HEK293T (cell line): ENCODE results near the gene AP2A2.

Experiments
- CTCF ChIA-PET: fragments of 350-600 bp; formaldehyde crosslinking; extraction: SDS; loops from one replicate; lab custom pipeline; 2021; ENCODE audit warnings: antibody characterized with exemption, inconsistent platforms; lab: Yijun Ruan, JAX
- POLR2A ChIA-PET: fragments of 350-600 bp; formaldehyde crosslinking; extraction: SDS; loops from one replicate; lab custom pipeline; 2020; ENCODE audit warnings: antibody characterized with exemption, inconsistent platforms; lab: Yijun Ruan, JAX
- DNase-seq: peaks from one replicate; pipeline ENCODE4 v3.0.0; 2012; ENCODE audit warnings: mixed read lengths; ENCODE audit errors: extremely low spot score
- ARNT ChIP-seq: fragments of 450-650 bp; IDR thresholded peaks from 2 replicates; pipeline ENCODE4 v1.6.1; 2017; ENCODE audit warnings: mild to moderate bottlenecking
- BHLHE40 ChIP-seq: fragments of 450-650 bp; IDR thresholded peaks from 2 replicates; pipeline ENCODE4 v1.6.1; 2016; ENCODE audit warnings: mild to moderate bottlenecking, moderate library complexity, borderline replicate concordance
- CTBP1 ChIP-seq: fragments of 450-650 bp; IDR thresholded peaks from 2 replicates; pipeline ENCODE4 v1.6.1; 2016; ENCODE audit warnings: borderline replicate concordance
- ELF4 ChIP-seq: fragments of 450-650 bp; IDR thresholded peaks from 2 replicates; pipeline ENCODE4 v1.6.1; 2017; ENCODE audit warnings: antibody characterized with exemption
- FOXA1 ChIP-seq: fragments of 450-650 bp; IDR thresholded peaks from 2 replicates; pipeline ENCODE4 v1.6.1; 2016; ENCODE audit warnings: mild to moderate bottlenecking
- FOXK2 ChIP-seq: fragments of 450-650 bp; IDR thresholded peaks from 2 replicates; pipeline ENCODE4 v1.6.1; 2016; ENCODE audit warnings: mild to moderate bottlenecking
- FOXM1 ChIP-seq: fragments of 450-650 bp; IDR thresholded peaks from 2 replicates; pipeline ENCODE4 v1.6.1; 2017; ENCODE audit warnings: mild to moderate bottlenecking, borderline replicate concordance
- HDGF ChIP-seq: fragments of 450-650 bp; IDR thresholded peaks from 2 replicates; pipeline ENCODE4 v1.6.1; 2017; ENCODE audit warnings: antibody characterized with exemption, borderline replicate concordance
- L3MBTL2 ChIP-seq: fragments of 450-650 bp; conservative IDR thresholded peaks from 2 replicates; pipeline ENCODE4 v1.6.1; 2016; ENCODE audit warnings: mild to moderate bottlenecking
- LEF1 ChIP-seq: fragments of 450-650 bp; IDR thresholded peaks from 2 replicates; pipeline ENCODE4 v1.6.1; 2017; ENCODE audit warnings: mild to moderate bottlenecking, borderline replicate concordance
- NFRKB ChIP-seq: fragments of 450-650 bp; IDR thresholded peaks from 2 replicates; pipeline ENCODE4 v1.6.1; 2016; ENCODE audit warnings: mild to moderate bottlenecking, moderate library complexity
- SP1 ChIP-seq: fragments of 450-650 bp; IDR thresholded peaks from 2 replicates; pipeline ENCODE4 v1.6.1; 2017
- SUZ12 ChIP-seq: fragments of 450-650 bp; IDR thresholded peaks from 2 replicates; pipeline ENCODE4 v1.6.1; 2016; ENCODE audit warnings: mild to moderate bottlenecking
- TARDBP ChIP-seq: fragments of 450-650 bp; IDR thresholded peaks from 2 replicates; pipeline ENCODE4 v1.6.1; 2016
- ZNF384 ChIP-seq: fragments of 450-650 bp; IDR thresholded peaks from 2 replicates; pipeline ENCODE4 v1.6.1; 2016
- TF ChIP-seq, protein P1 (sequence below): fragments of 450-650 bp; IDR thresholded peaks from 2 replicates; pipeline ENCODE4 v1.6.1; 2016

The AP2A2 gene

DNA sequence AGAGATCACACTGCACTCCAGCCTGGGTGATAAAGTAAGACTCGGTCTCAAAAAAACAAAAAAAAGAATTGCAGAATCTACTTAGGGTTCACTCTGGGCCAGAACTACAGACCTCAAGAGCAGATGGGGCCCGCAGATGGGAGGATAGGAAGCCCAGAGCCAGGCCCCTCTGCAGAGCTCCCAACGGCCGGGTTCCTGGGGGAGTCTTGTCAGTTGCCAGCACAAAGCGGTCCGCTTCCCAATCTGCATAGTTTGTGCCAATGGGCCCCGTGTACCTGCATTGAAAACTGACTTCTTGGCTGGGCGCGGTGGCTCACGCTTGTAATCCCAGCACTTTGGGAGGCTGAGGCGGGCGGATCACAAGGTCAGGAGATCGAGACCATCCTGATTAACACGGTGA is 13.4 kb upstream of the AP2A2 start:
- no peak for DNase-seq
- ChIA-PET POLR2A (interaction anchor here (1.7 to 2.0 kb wide), 3 partner anchors 9 to 17 kb away, joined by 6 to 17 read pairs (median 9); partner anchors contain the start of gene AP2A2), CTCF (interaction anchor here (0.5 to 1.0 kb wide), 2 partner anchors 14 to 166 kb away, joined by 3 read pairs; no protein-coding TSS in a partner anchor)
- no peak for TF ChIP-seq SP1
- no peak for TF ChIP-seq L3MBTL2
- no peak for TF ChIP-seq FOXM1
- no peak for TF ChIP-seq NFRKB
- TF ChIP-seq ARNT, result no peak
- no peak for TF ChIP-seq SUZ12
- no peak for TF ChIP-seq ELF4
- TF ChIP-seq FOXK2, result no peak
- no peak for TF ChIP-seq LEF1
- TF ChIP-seq FOXA1, result no peak
- TF ChIP-seq TARDBP, result no peak
- no peak for TF ChIP-seq CTBP1
- TF ChIP-seq, protein P1, sequence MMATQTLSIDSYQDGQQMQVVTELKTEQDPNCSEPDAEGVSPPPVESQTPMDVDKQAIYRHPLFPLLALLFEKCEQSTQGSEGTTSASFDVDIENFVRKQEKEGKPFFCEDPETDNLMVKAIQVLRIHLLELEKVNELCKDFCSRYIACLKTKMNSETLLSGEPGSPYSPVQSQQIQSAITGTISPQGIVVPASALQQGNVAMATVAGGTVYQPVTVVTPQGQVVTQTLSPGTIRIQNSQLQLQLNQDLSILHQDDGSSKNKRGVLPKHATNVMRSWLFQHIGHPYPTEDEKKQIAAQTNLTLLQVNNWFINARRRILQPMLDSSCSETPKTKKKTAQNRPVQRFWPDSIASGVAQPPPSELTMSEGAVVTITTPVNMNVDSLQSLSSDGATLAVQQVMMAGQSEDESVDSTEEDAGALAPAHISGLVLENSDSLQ, result no peak
- no peak for TF ChIP-seq ZNF384
- no peak for TF ChIP-seq HDGF

DNA sequence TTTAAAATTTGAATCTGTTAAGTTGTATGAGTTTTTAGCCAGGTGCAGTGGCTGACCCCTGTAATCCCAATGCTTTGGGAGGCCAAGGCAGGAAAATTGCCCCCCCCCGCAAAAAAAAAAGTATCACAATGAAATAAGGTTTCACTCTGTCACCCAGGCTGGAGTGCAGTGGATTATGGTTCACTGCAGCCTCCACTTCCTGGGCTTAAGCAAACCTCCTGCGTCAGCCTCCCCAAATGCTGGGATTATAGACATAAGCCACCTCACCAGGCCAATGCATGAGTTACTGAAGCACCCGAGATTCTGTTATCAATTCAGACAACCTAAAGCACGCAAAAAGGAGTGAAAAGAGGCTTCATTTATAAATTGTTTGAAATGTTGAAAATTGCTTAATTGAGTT is 12.6 kb upstream of the AP2A2 start:
- ChIA-PET POLR2A (no interaction called here), CTCF (no interaction called here)
- no peak for DNase-seq
- TF ChIP-seq, protein P1, result no peak
- TF ChIP-seq FOXA1, result no peak

DNA sequence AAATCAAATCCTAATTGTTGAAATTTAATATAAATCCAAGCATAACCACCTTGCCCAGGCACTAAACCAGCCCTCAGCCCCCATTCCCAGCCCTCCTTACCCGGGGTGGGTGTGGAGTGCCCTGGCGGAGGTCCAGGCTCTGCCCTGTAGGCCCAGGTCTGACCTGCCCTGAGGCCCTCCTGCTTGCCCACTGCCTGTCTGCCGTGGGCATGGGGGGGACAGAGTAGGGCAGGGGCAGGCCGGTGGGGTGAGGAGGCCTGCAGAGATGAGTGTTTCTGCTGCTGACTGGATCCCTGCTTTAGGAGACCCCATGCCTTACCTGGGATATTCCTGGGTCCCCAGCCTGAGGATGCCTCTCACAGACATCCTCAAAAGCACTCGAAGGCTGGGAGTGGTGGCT is 11.5 kb upstream of the AP2A2 start:
- CTCF ChIA-PET, result interaction anchor here (0.6 kb wide), 1 partner anchor 131 kb away, joined by 7 read pairs; no protein-coding TSS in a partner anchor
- no peak for DNase-seq
- TF ChIP-seq ELF4 (no peak), FOXK2 (no peak), TARDBP (no peak), SP1 (no peak), ARNT (no peak), BHLHE40 (no peak), NFRKB (no peak), ZNF384 (no peak)
- POLR2A ChIA-PET, result no interaction called here

DNA sequence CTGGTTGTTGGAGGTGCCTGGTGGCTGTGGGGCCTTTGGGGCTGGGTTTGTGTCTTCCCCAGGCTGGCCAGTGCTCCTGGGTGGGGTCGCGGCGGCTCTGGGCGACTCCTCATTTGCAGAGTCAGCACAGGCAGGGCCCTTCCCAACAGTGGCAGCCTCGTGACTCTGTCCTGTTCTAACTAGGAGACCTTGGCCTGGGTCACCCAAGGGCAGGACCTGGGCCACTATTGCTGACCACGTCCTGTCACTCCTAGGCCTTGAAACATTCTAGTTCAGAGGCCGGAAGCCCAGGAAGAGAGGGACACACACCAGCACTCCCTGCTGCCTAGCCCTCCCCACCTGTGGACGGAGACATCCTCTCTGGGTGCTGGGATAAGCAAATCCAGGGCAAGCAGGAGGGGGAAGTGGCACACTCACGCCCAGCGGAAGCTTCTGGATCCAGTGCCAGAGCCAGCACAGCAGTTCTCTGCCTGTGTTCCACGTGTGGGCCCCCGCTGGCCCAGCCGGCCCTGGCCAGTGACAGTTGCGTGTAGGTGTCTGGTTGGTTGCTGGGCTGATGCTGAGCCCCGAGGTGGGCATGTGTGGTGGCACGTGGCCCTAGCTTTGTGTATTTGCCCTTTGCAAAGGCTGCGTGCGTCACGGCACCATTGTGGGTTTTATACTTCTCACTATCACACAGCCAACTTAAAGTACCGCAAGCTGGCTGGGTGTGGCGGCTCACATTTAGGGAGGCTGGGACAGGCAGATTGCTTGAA is 10.7 kb upstream of the AP2A2 start:
- ChIA-PET CTCF (no interaction called here), POLR2A (interaction anchor here (1.2 kb wide), 1 partner anchor 10 kb away, joined by 4 read pairs; no protein-coding TSS in a partner anchor)
- TF ChIP-seq ELF4, result no peak
- no peak for TF ChIP-seq FOXA1
- TF ChIP-seq SP1, result no peak
- TF ChIP-seq, protein P1, result no peak
- no peak for TF ChIP-seq SUZ12
- no peak for TF ChIP-seq FOXM1
- no peak for TF ChIP-seq TARDBP
- TF ChIP-seq NFRKB, result no peak
- TF ChIP-seq BHLHE40, result no peak
- no peak for TF ChIP-seq LEF1
- DNase-seq, result no peak

DNA sequence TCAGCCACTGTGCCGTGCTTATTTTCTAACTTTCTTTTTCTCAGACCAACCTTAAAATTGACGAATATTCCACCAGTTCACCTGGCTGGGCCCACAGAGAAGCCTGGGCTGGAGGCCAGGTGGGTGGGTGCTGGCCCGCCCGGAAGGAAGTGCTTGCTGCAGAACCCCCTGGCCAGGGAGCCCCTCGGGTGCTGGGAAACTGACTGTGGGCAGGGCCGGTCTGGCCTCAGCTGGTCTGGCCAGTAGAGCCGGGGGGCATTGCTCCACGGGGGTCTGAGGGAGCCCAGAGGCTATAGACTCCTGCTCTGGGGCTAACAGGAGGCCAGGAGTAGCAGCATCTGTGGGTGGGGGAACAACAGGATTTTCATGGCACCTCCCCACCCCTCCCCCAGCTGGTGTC is 8.2 kb upstream of the AP2A2 start:
- ChIA-PET POLR2A (no interaction called here), CTCF (no interaction called here)
- DNase-seq, result no peak

More for the DNA sequence above, 8.2 kb upstream of the AP2A2 start:
- TF ChIP-seq ELF4 (no peak), CTBP1 (no peak), SUZ12 (no peak), LEF1 (no peak), FOXK2 (no peak), ARNT (no peak), ZNF384 (no peak), SP1 (no peak), BHLHE40 (no peak), FOXM1 (no peak), L3MBTL2 (no peak), FOXA1 (no peak)
- TF ChIP-seq, protein P1, result no peak
